HG03135 (cell line): ENCODE measurements around the gene TMED6.

Experiments used
- ATAC-seq: cut with Tn5 transposase; IDR thresholded peaks from one replicate; pipeline ENCODE4 v1.9.1; 2021; ENCODE audit warnings: mild to moderate bottlenecking, moderate library complexity; ENCODE audit not compliant: unreplicated experiment

The TMED6 gene

GRCh38 chr16:69351309-69352027, at the start of gene TMED6:
TSS of gene TMED6 (minus strand) at chr16:69351786. CDS start at chr16:69351753, 33 bp downstream.
- ATAC-seq, result no peak

GRCh38 chr16:69399361-69399760, 47.8 kb upstream of the TMED6 start:
- ATAC-seq, result no peak

GRCh38 chr16:69397821-69398521, 46.4 kb upstream of the TMED6 start:
- ATAC-seq, result no peak

DNA sequence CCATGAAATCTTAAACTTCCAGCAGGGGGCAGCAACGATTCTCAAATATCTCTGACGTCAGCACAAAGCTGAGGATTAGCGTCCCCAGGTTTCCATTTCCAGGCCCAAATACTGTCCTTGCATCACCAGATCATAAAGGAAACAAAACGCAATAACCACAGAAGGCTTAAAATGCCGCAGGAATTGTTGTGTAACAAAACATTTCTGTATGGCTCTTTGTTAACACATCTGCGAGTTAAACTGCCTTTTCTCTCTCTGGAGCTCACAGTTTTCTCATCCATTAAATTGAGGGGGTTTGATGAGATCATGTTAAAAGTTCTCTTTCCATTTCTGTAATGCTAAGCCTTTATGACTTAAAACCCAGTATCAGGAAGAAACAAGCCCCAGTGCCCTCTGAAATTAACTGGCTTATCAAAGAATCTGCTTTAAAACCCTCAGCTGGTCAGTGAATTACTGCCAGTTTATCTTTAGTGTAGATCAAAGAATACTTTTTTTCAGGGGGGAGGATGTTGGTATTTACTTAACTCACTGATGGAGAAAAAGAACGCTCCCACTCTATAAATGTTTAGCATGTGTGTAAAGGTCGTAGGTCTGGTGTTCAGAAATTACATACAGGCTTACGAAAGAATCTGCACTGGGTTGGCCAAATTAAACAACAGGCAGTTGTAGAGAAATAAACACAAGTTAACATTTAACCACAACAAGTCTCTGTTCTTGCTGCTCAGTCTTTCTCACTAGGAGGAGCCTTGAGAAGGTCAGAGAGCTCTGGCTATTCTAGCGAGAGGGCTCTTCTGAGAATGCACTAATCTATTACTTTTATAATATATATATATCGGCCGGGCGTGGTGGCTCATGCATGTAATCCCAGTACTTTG, 44.8 kb upstream of the TMED6 start:
- peak; percentile 55 for ATAC-seq

DNA sequence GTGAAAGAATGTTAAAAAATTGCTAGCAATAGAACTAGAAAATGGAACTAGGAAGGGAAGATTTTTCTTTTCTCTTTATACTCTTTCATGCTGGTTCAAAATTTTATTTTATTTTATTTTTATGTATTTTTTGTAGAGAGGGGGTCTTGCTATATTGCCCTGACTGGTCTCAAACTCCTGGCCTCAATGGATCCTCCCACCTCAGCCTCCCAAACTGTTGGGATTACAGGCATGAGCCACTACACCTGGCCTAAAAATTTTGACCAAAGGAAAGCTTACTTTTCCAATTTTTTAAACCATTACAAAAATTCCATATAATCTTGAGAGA, 44.2 kb upstream of the TMED6 start:
- ATAC-seq, result no peak

GRCh38 chr16:69393898-69394849, 42.6 kb upstream of the TMED6 start:
- ATAC-seq, result no peak

DNA sequence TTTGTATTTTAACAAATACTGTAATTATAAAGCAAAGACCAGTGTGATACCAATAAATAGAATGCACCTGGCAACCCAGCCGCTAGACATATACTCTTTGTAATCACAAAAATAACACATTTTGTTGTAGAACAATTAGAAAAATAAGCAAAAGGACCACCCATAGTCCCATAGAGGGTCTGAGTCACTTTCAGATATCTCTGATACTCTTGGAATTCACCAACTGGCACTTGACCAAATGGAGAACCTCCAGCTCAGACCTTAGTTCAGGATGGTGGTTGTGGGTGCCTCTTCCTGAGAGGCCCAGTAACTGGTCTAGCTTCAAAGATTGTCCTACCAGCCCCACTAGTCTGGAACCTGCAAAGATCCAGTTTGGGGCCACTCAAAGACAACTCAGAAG, 35.0 kb upstream of the TMED6 start:
- no peak for ATAC-seq

DNA sequence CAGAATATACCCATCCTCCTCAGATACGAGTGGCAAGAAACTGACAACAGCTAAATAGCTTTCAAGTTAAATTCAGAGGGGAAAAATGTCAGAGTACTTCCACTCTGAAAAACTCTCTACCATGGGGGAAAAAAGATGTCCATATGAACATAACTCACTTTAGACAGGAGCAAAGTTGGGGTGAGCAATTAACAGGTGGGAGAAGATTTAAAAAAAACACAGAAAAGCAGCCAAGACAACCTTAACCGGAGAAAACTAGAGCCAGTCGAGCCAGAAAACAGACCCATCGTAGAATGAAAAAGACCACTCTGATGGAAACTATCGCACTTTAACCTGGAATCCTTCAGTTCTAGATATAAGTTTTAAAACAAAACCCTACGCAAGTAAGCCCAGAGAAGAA, 33.4 kb upstream of the TMED6 start:
- ATAC-seq, result no peak

- ATAC-seq, result no peak
Observed at GRCh38 chr16:69382421-69382820, 30.8 kb upstream of the TMED6 start.

GRCh38 chr16:69381231-69381630, 29.6 kb upstream of the TMED6 start:
- no peak for ATAC-seq

DNA sequence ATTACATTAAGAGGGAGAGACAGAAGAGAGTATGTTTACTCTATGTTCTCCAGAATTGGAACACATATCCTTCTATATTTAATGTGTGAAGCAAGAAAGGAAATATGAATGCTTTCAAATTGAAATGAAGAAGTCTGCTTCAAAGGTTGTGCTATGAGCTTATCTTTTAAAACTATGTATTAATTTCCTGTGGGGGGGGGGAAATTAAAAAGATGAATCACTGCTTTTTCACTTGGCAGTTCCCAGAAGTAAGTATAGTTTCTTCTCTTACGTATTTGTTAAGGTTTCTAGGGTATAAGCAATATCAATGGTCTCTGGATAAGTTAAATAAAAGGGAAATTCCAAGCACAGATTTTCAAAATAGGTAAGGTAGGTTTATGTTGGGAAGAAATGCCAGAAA, 27.2 kb upstream of the TMED6 start:
- no peak for ATAC-seq

DNA sequence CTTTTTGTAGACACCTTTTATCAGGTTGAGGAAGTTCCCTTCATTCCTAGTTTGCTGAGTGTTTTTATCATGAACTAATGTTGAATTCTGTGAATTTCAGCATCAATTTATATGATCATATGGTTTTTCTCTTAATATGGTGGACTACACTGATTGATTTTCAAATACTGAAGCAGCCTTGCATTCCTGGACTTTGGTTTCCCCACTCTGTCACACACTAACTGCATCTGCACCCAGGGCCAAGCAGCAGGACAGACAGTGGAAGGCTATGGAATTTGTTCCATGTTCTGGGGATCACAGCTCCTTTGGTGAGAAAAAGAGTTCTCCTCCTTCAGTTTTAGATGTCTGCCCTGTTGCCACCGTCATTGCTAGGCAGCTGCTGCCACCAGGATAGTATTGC, 26.4 kb upstream of the TMED6 start:
- ATAC-seq, result no peak

GRCh38 chr16:69376393-69377059, 24.9 kb upstream of the TMED6 start:
- ATAC-seq, result no peak

DNA sequence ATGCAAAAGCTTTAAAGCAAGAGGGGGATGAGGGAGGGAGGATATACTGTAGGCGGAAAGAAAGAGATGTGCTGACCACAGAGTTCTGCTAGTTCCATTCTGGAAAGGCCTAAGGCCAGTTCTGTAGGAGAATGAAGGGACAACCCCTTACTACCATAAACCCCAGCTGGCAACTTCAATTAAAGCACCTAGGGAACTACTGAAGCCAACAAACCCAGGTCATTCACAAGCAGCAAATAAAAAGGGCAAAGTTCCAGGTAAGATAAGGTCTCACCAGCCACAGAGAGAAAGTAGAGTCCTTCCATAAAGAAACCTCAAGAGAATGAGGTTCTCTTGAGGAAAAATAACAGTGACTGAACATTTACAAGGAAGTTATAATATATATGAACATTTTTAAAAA, 21.4 kb upstream of the TMED6 start:
- no peak for ATAC-seq

DNA sequence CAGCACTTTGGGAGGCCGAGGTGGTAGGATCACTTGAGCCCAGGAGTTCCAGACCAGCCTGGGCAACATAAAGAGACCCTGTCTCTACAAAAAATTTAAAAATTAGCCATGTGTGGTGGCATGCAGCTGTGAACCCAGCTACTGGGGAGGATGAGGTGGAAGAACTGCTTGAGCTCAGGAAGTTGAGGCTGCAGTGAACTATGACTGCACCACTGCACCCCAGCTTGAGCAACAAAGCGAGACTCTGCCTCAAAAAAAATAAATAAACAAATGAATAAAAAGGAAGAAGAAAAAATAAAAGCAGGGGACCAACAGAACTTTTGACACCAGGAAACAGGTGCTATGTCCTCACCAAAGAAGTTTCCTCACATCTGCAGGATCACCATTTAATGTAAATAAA, 20.0 kb upstream of the TMED6 start:
- no peak for ATAC-seq

DNA sequence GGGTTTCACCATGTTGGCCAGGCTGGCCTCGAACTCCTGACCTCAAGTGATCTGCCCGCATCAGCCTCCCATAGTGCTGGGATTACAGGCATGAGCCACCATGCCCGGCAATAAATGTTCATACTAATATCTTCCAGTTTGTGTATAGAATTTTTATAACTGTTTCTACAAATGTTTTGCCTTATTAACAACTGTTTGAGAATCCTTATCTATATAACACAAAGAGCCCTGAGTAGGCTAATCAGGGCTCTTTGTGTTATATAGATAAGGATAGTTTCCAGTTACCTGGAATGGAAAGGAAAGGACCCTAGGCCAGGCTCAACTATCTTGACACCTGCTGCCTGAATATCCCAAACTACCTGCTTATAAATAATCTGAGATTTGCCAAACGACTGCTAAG, 17.3 kb upstream of the TMED6 start:
- no peak for ATAC-seq

DNA sequence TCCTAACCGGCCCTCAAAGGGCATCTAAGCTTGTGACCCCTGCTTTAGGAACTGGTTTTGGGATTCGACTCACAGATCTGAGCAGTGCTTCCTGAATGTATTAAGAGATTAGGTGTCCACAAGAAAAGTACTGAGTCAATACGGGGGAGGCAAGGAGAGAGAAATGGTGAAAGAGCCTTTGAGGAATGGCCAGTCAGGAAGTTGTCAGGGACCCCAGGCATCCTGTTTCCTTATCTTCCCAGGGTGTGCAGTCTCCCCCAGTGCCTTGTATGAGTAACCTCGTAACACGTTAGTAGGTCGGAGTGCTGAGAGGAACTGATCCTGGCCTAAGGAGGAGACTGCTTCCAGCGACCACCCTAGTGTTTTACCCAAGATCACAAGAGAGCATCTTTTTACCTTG, 16.4 kb upstream of the TMED6 start:
- ATAC-seq, result no peak

DNA sequence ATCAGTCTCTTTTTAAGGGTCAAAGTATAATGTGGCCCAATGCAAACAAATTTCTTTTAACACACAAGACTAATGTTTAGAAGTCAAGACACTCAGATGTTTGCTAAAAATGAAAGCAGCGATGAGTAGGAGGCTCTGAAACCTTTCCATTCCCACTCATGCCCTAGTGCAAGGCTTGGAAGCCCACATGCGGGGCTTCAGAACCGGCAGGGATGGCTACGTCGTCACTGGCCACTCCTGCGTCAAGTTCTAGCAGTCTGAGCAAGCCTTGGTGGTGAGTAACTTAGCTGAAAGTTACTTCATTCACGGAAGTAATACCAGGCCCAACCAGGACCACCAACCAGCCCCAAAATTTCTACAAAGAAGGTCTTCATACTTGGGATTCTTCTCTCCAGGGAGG, 14.8 kb upstream of the TMED6 start:
- ATAC-seq, result no peak

- ATAC-seq, result no peak
Observed at GRCh38 chr16:69365901-69366300, 14.3 kb upstream of the TMED6 start.

DNA sequence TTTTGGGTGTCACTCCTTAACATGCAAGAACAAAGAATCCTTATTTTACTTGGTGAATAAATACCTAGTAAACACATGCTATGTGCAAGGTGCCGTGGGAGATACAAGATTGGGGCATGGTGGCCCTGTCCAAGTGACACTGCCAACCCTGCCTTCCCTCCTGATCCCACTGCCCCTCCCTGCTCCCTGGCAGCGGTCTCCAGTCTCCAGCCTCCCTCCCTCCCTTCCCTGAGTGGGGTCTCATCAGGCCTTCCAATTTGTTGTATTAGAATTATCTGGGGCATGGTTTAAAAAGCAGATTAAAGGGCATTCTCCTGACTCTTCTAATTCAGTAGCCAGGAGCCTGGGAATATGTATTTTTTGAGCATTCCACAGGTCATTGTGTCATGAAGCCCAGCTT, 12.5 kb upstream of the TMED6 start:
- no peak for ATAC-seq
